SK-N-SH (cell line): Measurements from ENCODE around the gene ORM1.

Experiments
- EZH2phosphoT487 ChIP-seq: fragments of 200-600 bp; sonication (generic); IDR thresholded peaks from 2 replicates; pipeline ENCODE4 v1.6.1; 2017; ENCODE audit warnings: low read depth, mixed run types, mild to moderate bottlenecking, antibody characterized with exemption, moderate library complexity, borderline replicate concordance
- NRF1 ChIP-seq: IDR thresholded peaks from 2 replicates; pipeline ENCODE4 v1.6.1; 2012; ENCODE audit warnings: low read depth, mild to moderate bottlenecking, low read length
- POLR2AphosphoS5 ChIP-seq: IDR thresholded peaks from 2 replicates; pipeline ENCODE4 v1.6.1; 2012; ENCODE audit warnings: low read depth, low read length
- RFX5 ChIP-seq: IDR thresholded peaks from 2 replicates; pipeline ENCODE4 v1.6.1; 2012; ENCODE audit warnings: mild to moderate bottlenecking, improper control_type of control experiment, low read length
- TEAD4 ChIP-seq: IDR thresholded peaks from 2 replicates; pipeline ENCODE4 v1.4.0; 2012; ENCODE audit warnings: mild to moderate bottlenecking, borderline replicate concordance; ENCODE audit not compliant: insufficient read depth
- TF ChIP-seq, protein P1 (sequence below): IDR thresholded peaks from 2 replicates; pipeline ENCODE4 v1.4.0; 2012; ENCODE audit warnings: low read depth, borderline replicate concordance
- TF ChIP-seq, protein P2 (sequence below): fragments of 200-600 bp; sonication (generic); IDR thresholded peaks from 2 replicates; pipeline ENCODE4 v1.6.1; 2017; ENCODE audit warnings: antibody characterized with exemption, mild to moderate bottlenecking, moderate library complexity

DNA sequence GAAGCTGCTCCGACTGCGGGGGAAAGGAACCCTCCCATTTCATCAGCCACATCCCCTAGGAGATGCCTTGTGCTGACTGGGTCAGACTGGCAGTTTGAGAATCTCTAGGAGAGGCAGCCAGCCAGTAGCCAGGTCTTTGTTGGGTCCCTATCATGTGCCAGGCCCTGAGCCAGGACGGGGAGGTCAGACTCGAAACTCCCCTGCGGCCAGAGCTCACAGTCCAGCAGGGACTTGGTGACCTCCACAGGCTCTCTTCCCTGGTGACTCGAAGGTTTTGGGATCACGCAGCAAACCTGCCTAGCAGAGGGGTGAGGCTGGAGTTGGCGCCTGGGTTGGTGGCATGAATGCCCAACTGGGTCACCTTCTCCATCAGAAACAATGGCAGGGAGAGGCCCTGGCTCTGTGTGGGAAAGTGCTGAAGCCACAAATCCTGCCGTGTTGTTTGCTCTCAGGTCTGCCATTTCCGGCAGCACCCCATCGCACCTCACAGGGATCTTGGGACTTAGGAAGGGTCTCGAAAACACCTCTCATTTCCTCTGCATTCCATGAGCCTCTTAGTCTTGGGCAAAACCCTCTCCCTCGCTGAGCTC is 14.4 kb upstream of the ORM1 start:
- TF ChIP-seq, protein P1, sequence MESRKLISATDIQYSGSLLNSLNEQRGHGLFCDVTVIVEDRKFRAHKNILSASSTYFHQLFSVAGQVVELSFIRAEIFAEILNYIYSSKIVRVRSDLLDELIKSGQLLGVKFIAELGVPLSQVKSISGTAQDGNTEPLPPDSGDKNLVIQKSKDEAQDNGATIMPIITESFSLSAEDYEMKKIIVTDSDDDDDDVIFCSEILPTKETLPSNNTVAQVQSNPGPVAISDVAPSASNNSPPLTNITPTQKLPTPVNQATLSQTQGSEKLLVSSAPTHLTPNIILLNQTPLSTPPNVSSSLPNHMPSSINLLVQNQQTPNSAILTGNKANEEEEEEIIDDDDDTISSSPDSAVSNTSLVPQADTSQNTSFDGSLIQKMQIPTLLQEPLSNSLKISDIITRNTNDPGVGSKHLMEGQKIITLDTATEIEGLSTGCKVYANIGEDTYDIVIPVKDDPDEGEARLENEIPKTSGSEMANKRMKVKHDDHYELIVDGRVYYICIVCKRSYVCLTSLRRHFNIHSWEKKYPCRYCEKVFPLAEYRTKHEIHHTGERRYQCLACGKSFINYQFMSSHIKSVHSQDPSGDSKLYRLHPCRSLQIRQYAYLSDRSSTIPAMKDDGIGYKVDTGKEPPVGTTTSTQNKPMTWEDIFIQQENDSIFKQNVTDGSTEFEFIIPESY: no peak
- TF ChIP-seq, protein P2, sequence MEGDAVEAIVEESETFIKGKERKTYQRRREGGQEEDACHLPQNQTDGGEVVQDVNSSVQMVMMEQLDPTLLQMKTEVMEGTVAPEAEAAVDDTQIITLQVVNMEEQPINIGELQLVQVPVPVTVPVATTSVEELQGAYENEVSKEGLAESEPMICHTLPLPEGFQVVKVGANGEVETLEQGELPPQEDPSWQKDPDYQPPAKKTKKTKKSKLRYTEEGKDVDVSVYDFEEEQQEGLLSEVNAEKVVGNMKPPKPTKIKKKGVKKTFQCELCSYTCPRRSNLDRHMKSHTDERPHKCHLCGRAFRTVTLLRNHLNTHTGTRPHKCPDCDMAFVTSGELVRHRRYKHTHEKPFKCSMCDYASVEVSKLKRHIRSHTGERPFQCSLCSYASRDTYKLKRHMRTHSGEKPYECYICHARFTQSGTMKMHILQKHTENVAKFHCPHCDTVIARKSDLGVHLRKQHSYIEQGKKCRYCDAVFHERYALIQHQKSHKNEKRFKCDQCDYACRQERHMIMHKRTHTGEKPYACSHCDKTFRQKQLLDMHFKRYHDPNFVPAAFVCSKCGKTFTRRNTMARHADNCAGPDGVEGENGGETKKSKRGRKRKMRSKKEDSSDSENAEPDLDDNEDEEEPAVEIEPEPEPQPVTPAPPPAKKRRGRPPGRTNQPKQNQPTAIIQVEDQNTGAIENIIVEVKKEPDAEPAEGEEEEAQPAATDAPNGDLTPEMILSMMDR: no peak
- TF ChIP-seq POLR2AphosphoS5: no peak
- TF ChIP-seq EZH2phosphoT487: no peak
- TF ChIP-seq RFX5: no peak
- no peak for TF ChIP-seq TEAD4
- TF ChIP-seq NRF1: no peak
